Breast epithelium (tissue), 4 donors: Measurements from ENCODE around the gene FAM20C. TPM values are rescaled to one million over a fixed set of nuclear protein-coding genes. Genes with fewer than 3 reads are reported as not detected.
A peak's percentile ranks its signal among the peaks of the same experiment; 100 is the strongest.

ENCODE experiments used
- DNase-seq, 2 donors: peaks; one replicate each; pipeline ENCODE4 v3.0.0-alpha.2; 2019; ENCODE audit warnings: low spot score in 2 of 2
- H3K27ac ChIP-seq, 2 donors: fragments of 200-600 bp; sonication (generic) in 1 of 2; one replicate each; pipeline ENCODE4 v1.5.1; 2016 to 2019; ENCODE audit warnings: mild to moderate bottlenecking in 1 of 2
- H3K27me3 ChIP-seq, 2 donors: fragments of 200-600 bp; sonication (generic) in 1 of 2; one replicate each; pipeline versions ENCODE4 v1.5.1 to v1.6.0; 2017 to 2019; ENCODE audit warnings: control low read depth in 1 of 2, mild to moderate bottlenecking in 1 of 2
- H3K36me3 ChIP-seq: fragments of 200-600 bp; one replicate; pipeline ENCODE4 v1.5.1; 2019
- H3K4me1 ChIP-seq, 2 donors: fragments of 200-600 bp; sonication (generic); one replicate each; pipeline ENCODE4 v1.5.1; 2016 to 2019; ENCODE audit warnings: control low read depth in 1 of 2
- H3K4me3 ChIP-seq, 3 donors: fragments of 200-600 bp; sonication (generic); 1 replicate in 2 of 3; 2 replicates in 1 of 3; pipeline ENCODE4 v1.5.1; 2016 to 2019; ENCODE audit warnings: mild to moderate bottlenecking in 3 of 3, moderate library complexity in 2 of 3
- H3K9me3 ChIP-seq, 2 donors: fragments of 200-600 bp; sonication (generic) in 1 of 2; one replicate each; pipeline ENCODE4 v1.5.1; 2016 to 2019; ENCODE audit warnings: control low read depth in 1 of 2
- CTCF ChIP-seq, 3 donors: fragments of 450-650 bp; IDR thresholded peaks; one replicate each; pipeline ENCODE4 v1.5.1; 2016 to 2017; ENCODE audit warnings: antibody characterized with exemption in 3 of 3, mild to moderate bottlenecking in 3 of 3, moderate library complexity in 3 of 3
- POLR2A ChIP-seq: fragments of 450-650 bp; IDR thresholded peaks from one replicate; pipeline ENCODE4 v1.6.1; 2016; ENCODE audit warnings: antibody characterized with exemption, mild to moderate bottlenecking, moderate library complexity
- POLR2AphosphoS5 ChIP-seq, 3 donors: sonication (generic); formaldehyde crosslinking; IDR thresholded peaks; one replicate each; pipeline ENCODE4 v1.6.1; 2017; ENCODE audit warnings: antibody characterized with exemption in 3 of 3
- intact Hi-C: fragments of 100-400 bp; cut with DNase I; formaldehyde crosslinking; loops from one replicate; pipeline ENCODE4 v1.15.1; 2023; ENCODE audit warnings: low total_unique reads
- total RNA-seq, 3 donors: library from RNA; depleted of rRNA; stranded (reverse); fragments of >200 nt; gene quantifications; one replicate each; pipeline ENCODE4 v1.1.0, GENCODE V29; 2016

The FAM20C gene
- total RNA-seq, 3 donors from 2014 or later, result 30.7 to 73.7 (median 71.0) TPM

GRCh38 chr7:233249-234035, 41.1 kb downstream of the FAM20C start:
- Histone ChIP-seq H3K27me3 (no peaks in the 10 kb centered on the region), H3K36me3 (no peaks in the 10 kb centered on the region), H3K4me1 (peaks cover 40% of the 10 kb centered on the region in 2 donors), H3K4me3 (peak overlapping the region in 1 of 3 donors; percentile 56), H3K27ac (peak overlapping the region; percentile 89 to 98), H3K9me3 (no peaks in the 10 kb centered on the region)
- no peak for DNase-seq
- intact Hi-C loops, result no loop called here
- no peak for TF ChIP-seq CTCF (IDR thresholded peaks at IDR 0.05)
- TF ChIP-seq POLR2A, result no peak
- TF ChIP-seq POLR2AphosphoS5 (IDR thresholded peaks at IDR 0.05), result no peak

GRCh38 chr7:234051-234707, 41.8 kb downstream of the FAM20C start:
- Histone ChIP-seq H3K36me3 (no peaks in the 10 kb centered on the region), H3K9me3 (no peaks in the 10 kb centered on the region), H3K27ac (peak overlapping the region; percentile 89 to 98), H3K4me1 (peaks cover 34 to 35% of the 10 kb centered on the region in 2 donors), H3K4me3 (peak overlapping the region in 2 of 3 donors; percentile 15 to 56), H3K27me3 (no peaks in the 10 kb centered on the region)
- TF ChIP-seq CTCF (IDR thresholded peaks at IDR 0.05), result no peak
- no peak for TF ChIP-seq POLR2AphosphoS5 (IDR thresholded peaks at IDR 0.05)
- TF ChIP-seq POLR2A, result no peak
- intact Hi-C loops, result no loop called here
- no peak for DNase-seq

- TF ChIP-seq POLR2A, result no peak
- peak; percentile 37 to 89 (median 59) for TF ChIP-seq POLR2AphosphoS5 (IDR thresholded peaks at IDR 0.05)
- intact Hi-C loops, result no loop called here
- peak; percentile 89 to 91 for DNase-seq
- H3K4me1 ChIP-seq, result peaks cover 29 to 34% of the 10 kb centered on the region in 2 donors
- H3K4me3 ChIP-seq, result peak overlapping the region in 2 of 3 donors; percentile 15 to 56
- H3K9me3 ChIP-seq, result no peaks in the 10 kb centered on the region
- H3K36me3 ChIP-seq, result no peaks in the 10 kb centered on the region
- H3K27ac ChIP-seq, result peak overlapping the region; percentile 89 to 98
- H3K27me3 ChIP-seq, result no peaks in the 10 kb centered on the region
Measured at GRCh38 chr7:234708-235553, 42.6 kb downstream of the FAM20C start.

GRCh38 chr7:235576-236395, 43.4 kb downstream of the FAM20C start:
- TF ChIP-seq POLR2A (no peak), CTCF (IDR thresholded peaks at IDR 0.05) (no peak), POLR2AphosphoS5 (IDR thresholded peaks at IDR 0.05) (no peak)
- H3K36me3 ChIP-seq, result no peaks in the 10 kb centered on the region
- intact Hi-C loops, result no loop called here
- peaks cover 25 to 34% of the 10 kb centered on the region in 2 donors for H3K4me1 ChIP-seq
- peak overlapping the region; percentile 89 to 98 for H3K27ac ChIP-seq
- DNase-seq, result peak in 1 of 2 donors; percentile 57
- H3K9me3 ChIP-seq, result no peaks in the 10 kb centered on the region
- H3K4me3 ChIP-seq, result peak overlapping the region in 2 of 3 donors; percentile 15 to 56
- H3K27me3 ChIP-seq, result no peaks in the 10 kb centered on the region

GRCh38 chr7:236967-237366, 44.6 kb downstream of the FAM20C start:
- H3K9me3 ChIP-seq, result no peaks in the 10 kb centered on the region
- peak overlapping the region; percentile 89 to 98 for H3K27ac ChIP-seq
- intact Hi-C loops, result no loop called here
- peaks cover 17 to 34% of the 10 kb centered on the region in 2 donors for H3K4me1 ChIP-seq
- H3K27me3 ChIP-seq, result no peaks in the 10 kb centered on the region
- peak in 1 of 2 donors; percentile 40 for DNase-seq
- TF ChIP-seq POLR2A (no peak), POLR2AphosphoS5 (IDR thresholded peaks at IDR 0.05) (no peak), CTCF (IDR thresholded peaks at IDR 0.05) (no peak)
- H3K36me3 ChIP-seq, result no peaks in the 10 kb centered on the region
- no peak overlapping the region for H3K4me3 ChIP-seq
